OCI-LY3 (cell line): ENCODE results near the gene C1orf52.

Source experiments
- CTCF ChIP-seq: fragments of 200-600, 300-600 bp; sonication (generic); IDR thresholded peaks from 2 replicates; pipeline ENCODE4 v1.5.1; 2014; ENCODE audit warnings: antibody characterized with exemption, low read length, low read depth
- EZH2phosphoT487 ChIP-seq: fragments of 200-600 bp; shearing (Covaris generic); IDR thresholded peaks from 2 replicates; pipeline ENCODE4 v1.6.1; 2018; ENCODE audit warnings: antibody characterized with exemption, mixed run types, low read depth

- TF ChIP-seq CTCF (peak; percentile 67), EZH2phosphoT487 (no peak)
These were observed at the start of gene C1orf52 for GRCh38 chr1:85259118-85259911.
